AG09309 (cell line): ENCODE measurements around the gene CDH24.

ENCODE experiments used
- DNase-seq: peaks from one replicate; pipeline ENCODE4 v3.0.0-alpha.2; 2010; ENCODE audit warnings: low read depth
- H3K4me3 ChIP-seq: 2 replicates; pipeline ENCODE4 v1.5.1; 2011; ENCODE audit warnings: mild to moderate bottlenecking, low read depth, low read length, moderate library complexity; ENCODE audit not compliant: control insufficient read depth
- TF ChIP-seq, protein P1 (sequence below): IDR thresholded peaks from 2 replicates; pipeline ENCODE4 v1.5.1; 2011; ENCODE audit warnings: mild to moderate bottlenecking, low read depth, low read length, inconsistent platforms; ENCODE audit not compliant: insufficient read depth, control insufficient read depth; ENCODE audit errors: missing control alignments

CDH24 gene

DNA sequence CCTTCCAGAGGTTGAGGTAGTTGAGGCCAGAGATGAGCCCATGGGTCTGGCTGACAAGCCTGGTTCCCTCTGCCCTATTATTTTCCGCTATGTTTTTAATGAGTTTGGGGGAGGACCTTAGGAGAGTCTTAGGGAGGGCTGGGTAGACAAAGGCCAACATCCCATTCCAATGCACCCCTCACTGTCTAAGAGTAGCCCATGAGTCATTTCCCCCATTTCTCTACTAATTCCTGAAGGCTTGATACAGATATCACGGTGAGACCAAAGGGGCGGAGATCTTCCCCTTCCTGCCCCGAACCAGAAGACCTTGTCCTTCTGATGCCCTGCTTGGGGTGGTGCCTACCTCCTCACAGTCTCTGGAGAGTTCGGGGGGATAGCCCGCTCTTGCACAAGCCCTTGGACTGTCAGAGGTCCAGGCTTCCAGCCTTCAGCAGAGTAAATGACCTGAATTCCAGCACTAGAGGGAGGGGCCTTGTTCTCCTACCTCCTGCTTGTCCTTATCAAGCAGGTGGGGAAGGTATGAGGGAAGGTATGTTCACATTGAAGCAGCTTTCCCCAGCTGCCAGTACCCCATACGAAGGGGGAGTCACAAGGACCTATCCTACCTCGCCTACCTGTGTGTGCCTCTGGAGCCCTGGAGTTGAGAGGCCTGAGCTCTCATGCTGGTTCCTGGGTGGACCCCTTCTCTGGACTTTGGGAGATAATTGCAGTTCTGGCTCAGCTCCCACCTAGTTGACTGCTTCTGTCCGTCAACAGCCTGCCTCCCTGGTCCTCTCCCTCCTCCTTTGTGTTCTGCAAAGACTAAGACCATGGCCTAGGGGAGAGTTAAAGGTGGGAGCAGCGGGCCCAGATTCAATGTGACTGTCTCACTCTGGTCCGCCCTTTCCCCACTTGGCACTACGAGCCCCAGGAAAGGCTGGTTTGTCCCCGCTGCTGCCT is 11.6 kb downstream of the CDH24 start:
- H3K4me3 ChIP-seq = no peak overlapping the region
- TF ChIP-seq, protein P1, sequence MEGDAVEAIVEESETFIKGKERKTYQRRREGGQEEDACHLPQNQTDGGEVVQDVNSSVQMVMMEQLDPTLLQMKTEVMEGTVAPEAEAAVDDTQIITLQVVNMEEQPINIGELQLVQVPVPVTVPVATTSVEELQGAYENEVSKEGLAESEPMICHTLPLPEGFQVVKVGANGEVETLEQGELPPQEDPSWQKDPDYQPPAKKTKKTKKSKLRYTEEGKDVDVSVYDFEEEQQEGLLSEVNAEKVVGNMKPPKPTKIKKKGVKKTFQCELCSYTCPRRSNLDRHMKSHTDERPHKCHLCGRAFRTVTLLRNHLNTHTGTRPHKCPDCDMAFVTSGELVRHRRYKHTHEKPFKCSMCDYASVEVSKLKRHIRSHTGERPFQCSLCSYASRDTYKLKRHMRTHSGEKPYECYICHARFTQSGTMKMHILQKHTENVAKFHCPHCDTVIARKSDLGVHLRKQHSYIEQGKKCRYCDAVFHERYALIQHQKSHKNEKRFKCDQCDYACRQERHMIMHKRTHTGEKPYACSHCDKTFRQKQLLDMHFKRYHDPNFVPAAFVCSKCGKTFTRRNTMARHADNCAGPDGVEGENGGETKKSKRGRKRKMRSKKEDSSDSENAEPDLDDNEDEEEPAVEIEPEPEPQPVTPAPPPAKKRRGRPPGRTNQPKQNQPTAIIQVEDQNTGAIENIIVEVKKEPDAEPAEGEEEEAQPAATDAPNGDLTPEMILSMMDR = no peak
- DNase-seq = no peak

DNA sequence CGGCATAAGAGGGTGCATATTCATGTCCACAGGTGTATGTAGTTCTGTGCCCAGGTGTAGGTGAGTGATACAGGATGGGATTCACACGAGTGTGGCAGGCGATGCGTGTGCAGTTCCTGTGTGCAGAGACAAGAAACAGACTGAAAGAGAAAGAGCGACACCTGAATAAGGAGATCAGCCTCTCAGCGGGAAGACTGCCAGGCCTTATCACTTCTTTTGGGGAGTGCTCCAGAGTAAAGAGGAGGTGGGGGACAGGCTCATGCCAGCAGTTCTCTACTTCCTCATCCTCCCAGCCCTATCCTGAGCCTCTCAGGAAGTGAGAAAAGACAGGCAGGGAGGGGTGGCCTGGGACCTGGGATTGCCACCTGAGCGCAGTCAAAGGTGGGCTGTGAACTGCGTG is 12.5 kb downstream of the CDH24 start:
- no peak for DNase-seq
- no peak overlapping the region for H3K4me3 ChIP-seq
- TF ChIP-seq, protein P1 = no peak

DNA sequence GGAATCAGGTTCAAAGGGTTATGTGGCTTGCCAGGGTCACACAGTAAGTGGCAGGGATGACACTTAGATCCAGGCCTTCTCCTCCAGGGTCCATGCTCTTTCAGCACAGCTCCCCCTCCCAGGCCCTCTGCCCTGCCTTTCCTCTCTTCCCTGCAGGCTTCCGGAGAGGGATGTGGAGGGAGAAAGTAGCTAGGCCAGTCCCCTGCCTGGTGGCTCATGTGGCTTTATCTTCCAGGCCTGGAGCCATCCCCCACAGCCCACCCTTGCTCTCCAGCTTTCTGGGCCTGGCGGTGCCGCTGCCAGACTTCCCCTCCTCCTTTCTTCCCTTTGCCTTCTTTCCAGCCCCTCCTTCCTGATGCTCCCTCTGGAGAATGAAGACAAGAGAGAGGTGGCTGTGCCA is 13.6 kb downstream of the CDH24 start:
- no peak for DNase-seq
- TF ChIP-seq, protein P1 = no peak
- no peak overlapping the region for H3K4me3 ChIP-seq

DNA sequence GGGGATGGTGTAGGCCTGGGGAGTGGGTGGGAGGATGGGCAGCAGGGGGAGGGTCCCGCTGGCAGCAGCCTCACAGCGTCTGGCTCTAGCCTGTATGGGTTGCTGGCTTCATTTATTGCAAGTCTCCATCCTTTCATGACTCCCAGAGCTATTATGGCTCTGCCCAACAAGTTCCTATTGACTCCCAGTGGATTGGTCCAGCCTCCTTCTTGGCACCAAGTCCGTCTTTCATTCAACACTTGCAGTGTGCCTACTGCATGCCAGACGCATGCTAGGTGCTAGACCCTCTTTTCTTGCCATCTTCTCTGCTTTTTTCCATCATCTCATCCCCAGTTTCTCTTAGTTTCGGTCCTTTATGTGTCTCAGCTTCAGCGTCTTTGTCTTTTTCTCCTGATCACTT is 14.2 kb downstream of the CDH24 start:
- TF ChIP-seq, protein P1 = no peak
- no peak for DNase-seq
- H3K4me3 ChIP-seq = no peak overlapping the region

DNA sequence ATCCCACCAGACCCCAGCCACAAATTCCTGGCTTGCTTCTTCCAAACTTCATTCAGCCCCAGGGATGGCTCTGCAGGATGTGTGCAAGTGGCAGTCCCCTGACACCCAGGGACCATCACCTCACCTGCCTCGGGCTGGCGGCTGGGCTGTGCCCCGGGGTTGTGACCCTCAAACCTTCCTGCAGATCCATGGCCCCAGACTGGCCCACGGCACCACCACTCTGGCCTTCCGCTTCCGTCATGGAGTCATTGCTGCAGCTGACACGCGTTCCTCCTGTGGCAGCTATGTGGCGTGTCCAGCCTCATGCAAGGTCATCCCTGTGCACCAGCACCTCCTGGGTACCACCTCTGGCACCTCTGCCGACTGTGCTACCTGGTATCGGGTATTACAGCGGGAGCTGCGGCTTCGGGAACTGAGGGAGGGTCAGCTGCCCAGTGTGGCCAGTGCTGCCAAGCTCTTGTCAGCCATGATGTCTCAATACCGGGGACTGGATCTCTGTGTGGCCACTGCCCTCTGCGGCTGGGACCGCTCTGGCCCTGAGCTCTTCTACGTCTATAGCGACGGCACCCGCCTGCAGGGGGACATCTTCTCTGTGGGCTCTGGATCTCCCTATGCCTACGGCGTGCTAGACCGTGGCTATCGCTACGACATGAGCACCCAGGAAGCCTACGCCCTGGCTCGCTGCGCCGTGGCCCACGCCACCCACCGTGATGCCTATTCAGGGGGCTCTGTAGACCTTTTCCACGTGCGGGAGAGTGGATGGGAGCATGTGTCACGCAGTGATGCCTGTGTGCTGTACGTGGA is 15.0 kb downstream of the CDH24 start, which contains the start of gene PSMB11:
Gene PSMB11 (plus strand): TSS at position 51 of the 804 bp plus-strand sequence. CDS start 14 bp downstream, at position 65.
- TF ChIP-seq, protein P1 = no peak
- DNase-seq = no peak
- no peak within 1 kb of the TSS for H3K4me3 ChIP-seq

DNA sequence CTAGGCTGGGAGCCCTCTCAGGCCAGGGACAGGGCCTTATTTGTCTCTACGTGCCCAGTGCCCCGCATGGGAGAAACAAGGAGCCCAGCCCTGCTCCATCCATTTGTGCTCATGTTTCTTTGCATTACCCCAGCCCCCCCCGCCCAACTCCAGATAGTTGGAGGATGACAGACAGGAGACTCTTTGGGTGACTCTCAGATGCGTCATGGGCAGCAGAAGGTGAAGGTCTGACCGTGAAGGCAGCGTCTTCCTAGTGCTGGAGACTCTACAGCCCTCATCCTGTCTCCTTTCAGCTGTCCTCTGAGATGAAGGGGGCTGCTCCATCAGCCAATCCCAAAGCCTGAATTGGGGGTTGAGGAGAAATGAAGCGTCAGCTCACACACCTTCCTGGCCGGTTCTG is 15.6 kb downstream of the CDH24 start:
- TF ChIP-seq, protein P1 = no peak
- H3K4me3 ChIP-seq = no peak overlapping the region
- no peak for DNase-seq
